Measurements from ENCODE around the gene SELENOF. TPM values are rescaled to one million over a fixed set of nuclear protein-coding genes. Genes with fewer than 3 reads are reported as not detected.

Gene SELENOF
- polyA plus RNA-seq, 1 of the 3 experiments (the other 2 are of a cell fraction) = 155 TPM

DNA sequence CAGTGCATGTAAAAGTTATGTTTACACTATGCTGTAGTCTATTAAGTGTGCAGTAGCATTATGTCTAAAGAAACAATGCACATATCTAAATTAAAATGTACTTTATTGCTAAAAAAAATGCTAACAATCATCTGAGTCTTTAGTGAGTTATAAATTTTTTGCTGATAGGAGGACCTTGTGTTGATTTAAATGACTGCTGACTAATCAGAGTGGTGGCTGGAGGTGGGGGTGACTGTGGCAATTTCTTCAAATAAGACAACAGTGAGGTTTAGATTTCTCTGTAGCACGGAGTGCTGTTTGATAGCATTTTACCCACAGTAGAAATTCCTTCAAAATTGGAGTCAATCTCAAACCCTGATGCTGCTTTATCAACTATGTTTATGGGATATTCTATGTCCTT lies 37.5 kb upstream of the SELENOF start:
- peaks cover 21% of the 10 kb centered on the region; the same call in 1 of the 2 replicates for H3K79me2 ChIP-seq (ENCODE audit: insufficient read depth)
- CTCF ChIA-PET = no interaction called here

GRCh38 chr1:86950712-86951419 lies 36.9 kb upstream of the SELENOF start:
- Histone ChIP-seq H3K27me3 (ENCODE audit: insufficient read depth) (no peaks in the 10 kb centered on the region), H3K4me1 (ENCODE audit: control insufficient read depth in 1 of 2, insufficient read depth in 2 of 2, low read depth in 1 of 2, low read length in 1 of 2) (no peaks in the 10 kb centered on the region), H3K9me2 (no peaks in the 10 kb centered on the region), H3K4me3 (ENCODE audit: low read depth in 2 of 2, low read length in 1 of 2) (no peak overlapping the region), H3K27ac (ENCODE audit: low read depth in 2 of 2, low read length in 1 of 2) (no peak overlapping the region), H3F3A (replicated peaks; ENCODE audit: insufficient read depth) (no peaks in the 10 kb centered on the region), H3K36me3 (replicated peaks in 1 of 2; ENCODE audit: control insufficient read depth in 1 of 2, insufficient read depth in 2 of 2, low read length in 1 of 2) (no peaks in the 10 kb centered on the region), H3K4me2 (no peak overlapping the region), H2AFZ (ENCODE audit: low read depth) (no peak overlapping the region), H4K20me1 (ENCODE audit: insufficient read depth) (peaks cover 9% of the 10 kb centered on the region; the same call in 1 of the 2 replicates), H3K9ac (no peak overlapping the region), H3K79me2 (ENCODE audit: insufficient read depth) (peaks cover 22% of the 10 kb centered on the region; the same call in 1 of the 2 replicates), H3K9me3 (no peaks in the 10 kb centered on the region)
- 90% methylated on average over 5 of the region's 5 CpGs for WGBS (ENCODE audit: low lambda C conversion rate)
- ChIA-PET POLR2A (no interaction called here), CTCF (no interaction called here)
- DNase-seq = no peak
- no peak for TF ChIP-seq NRF1 (IDR thresholded peaks at IDR 0.05; ENCODE audit: low read depth, low read length)
- TF ChIP-seq TAF1 (IDR thresholded peaks at IDR 0.05; ENCODE audit: borderline replicate concordance, low read depth, low read length) = no peak
- TF ChIP-seq RCOR1 (IDR thresholded peaks at IDR 0.05; ENCODE audit: low read length) = no peak
- no peak for TF ChIP-seq EP300 (IDR thresholded peaks at IDR 0.05; ENCODE audit: borderline replicate concordance in 1 of 2, low read depth in 1 of 2, low read length in 1 of 2)
- TF ChIP-seq JUND (IDR thresholded peaks at IDR 0.05) = no peak
- TF ChIP-seq RAD21 (IDR thresholded peaks at IDR 0.05; ENCODE audit: low read length) = no peak
- no peak for TF ChIP-seq GATA2 (CRISPR knock-in tag; IDR thresholded peaks at IDR 0.05)
- no peak for TF ChIP-seq GABPA (IDR thresholded peaks at IDR 0.05; ENCODE audit: low read depth)
- no peak for TF ChIP-seq SIN3A (IDR thresholded peaks at IDR 0.05; ENCODE audit: borderline replicate concordance, low read depth, low read length)
- TF ChIP-seq, protein P1, sequence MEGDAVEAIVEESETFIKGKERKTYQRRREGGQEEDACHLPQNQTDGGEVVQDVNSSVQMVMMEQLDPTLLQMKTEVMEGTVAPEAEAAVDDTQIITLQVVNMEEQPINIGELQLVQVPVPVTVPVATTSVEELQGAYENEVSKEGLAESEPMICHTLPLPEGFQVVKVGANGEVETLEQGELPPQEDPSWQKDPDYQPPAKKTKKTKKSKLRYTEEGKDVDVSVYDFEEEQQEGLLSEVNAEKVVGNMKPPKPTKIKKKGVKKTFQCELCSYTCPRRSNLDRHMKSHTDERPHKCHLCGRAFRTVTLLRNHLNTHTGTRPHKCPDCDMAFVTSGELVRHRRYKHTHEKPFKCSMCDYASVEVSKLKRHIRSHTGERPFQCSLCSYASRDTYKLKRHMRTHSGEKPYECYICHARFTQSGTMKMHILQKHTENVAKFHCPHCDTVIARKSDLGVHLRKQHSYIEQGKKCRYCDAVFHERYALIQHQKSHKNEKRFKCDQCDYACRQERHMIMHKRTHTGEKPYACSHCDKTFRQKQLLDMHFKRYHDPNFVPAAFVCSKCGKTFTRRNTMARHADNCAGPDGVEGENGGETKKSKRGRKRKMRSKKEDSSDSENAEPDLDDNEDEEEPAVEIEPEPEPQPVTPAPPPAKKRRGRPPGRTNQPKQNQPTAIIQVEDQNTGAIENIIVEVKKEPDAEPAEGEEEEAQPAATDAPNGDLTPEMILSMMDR (IDR thresholded peaks at IDR 0.05) = no peak
- no peak for TF ChIP-seq CHD2 (IDR thresholded peaks at IDR 0.05; ENCODE audit: low read length, partially characterized antibody)

More for the DNA sequence above, 37.5 kb upstream of the SELENOF start:
- H2AFZ ChIP-seq (ENCODE audit: low read depth) = no peak overlapping the region
- H3K9ac ChIP-seq = no peak overlapping the region
- 100% methylated on average over 1 of the region's 1 CpG for WGBS (ENCODE audit: low lambda C conversion rate)
- H3K4me2 ChIP-seq = no peak overlapping the region
- H3K9me3 ChIP-seq = no peaks in the 10 kb centered on the region
- H4K20me1 ChIP-seq (ENCODE audit: insufficient read depth) = peaks cover 9% of the 10 kb centered on the region; the same call in 1 of the 2 replicates
- no peak overlapping the region for H3K27ac ChIP-seq (ENCODE audit: low read depth in 2 of 2, low read length in 1 of 2)
- H3K9me2 ChIP-seq = no peaks in the 10 kb centered on the region
- no peaks in the 10 kb centered on the region for H3K4me1 ChIP-seq (ENCODE audit: control insufficient read depth in 1 of 2, insufficient read depth in 2 of 2, low read depth in 1 of 2, low read length in 1 of 2)
- TF ChIP-seq, protein P2, sequence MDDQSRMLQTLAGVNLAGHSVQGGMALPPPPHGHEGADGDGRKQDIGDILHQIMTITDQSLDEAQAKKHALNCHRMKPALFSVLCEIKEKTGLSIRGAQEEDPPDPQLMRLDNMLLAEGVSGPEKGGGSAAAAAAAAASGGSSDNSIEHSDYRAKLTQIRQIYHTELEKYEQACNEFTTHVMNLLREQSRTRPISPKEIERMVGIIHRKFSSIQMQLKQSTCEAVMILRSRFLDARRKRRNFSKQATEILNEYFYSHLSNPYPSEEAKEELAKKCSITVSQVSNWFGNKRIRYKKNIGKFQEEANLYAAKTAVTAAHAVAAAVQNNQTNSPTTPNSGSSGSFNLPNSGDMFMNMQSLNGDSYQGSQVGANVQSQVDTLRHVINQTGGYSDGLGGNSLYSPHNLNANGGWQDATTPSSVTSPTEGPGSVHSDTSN (IDR thresholded peaks at IDR 0.05) = no peak
- TF ChIP-seq GABPA (IDR thresholded peaks at IDR 0.05; ENCODE audit: low read depth) = no peak
- TF ChIP-seq TEAD4 (IDR thresholded peaks at IDR 0.05; ENCODE audit: borderline replicate concordance, insufficient read depth) = no peak
- TF ChIP-seq GATA2 (CRISPR knock-in tag; IDR thresholded peaks at IDR 0.05) = no peak
- TF ChIP-seq FOSL2 (IDR thresholded peaks at IDR 0.05; ENCODE audit: borderline replicate concordance, low read depth) = no peak
- TF ChIP-seq, protein P3, sequence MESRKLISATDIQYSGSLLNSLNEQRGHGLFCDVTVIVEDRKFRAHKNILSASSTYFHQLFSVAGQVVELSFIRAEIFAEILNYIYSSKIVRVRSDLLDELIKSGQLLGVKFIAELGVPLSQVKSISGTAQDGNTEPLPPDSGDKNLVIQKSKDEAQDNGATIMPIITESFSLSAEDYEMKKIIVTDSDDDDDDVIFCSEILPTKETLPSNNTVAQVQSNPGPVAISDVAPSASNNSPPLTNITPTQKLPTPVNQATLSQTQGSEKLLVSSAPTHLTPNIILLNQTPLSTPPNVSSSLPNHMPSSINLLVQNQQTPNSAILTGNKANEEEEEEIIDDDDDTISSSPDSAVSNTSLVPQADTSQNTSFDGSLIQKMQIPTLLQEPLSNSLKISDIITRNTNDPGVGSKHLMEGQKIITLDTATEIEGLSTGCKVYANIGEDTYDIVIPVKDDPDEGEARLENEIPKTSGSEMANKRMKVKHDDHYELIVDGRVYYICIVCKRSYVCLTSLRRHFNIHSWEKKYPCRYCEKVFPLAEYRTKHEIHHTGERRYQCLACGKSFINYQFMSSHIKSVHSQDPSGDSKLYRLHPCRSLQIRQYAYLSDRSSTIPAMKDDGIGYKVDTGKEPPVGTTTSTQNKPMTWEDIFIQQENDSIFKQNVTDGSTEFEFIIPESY (IDR thresholded peaks at IDR 0.05; ENCODE audit: borderline replicate concordance, low read depth) = no peak
- TF ChIP-seq, protein P1 (IDR thresholded peaks at IDR 0.05) = no peak
- TF ChIP-seq JUND (IDR thresholded peaks at IDR 0.05) = no peak
- TF ChIP-seq POLR2AphosphoS5 (IDR thresholded peaks at IDR 0.05; ENCODE audit: low read depth, low read length) = no peak
- H3K4me3 ChIP-seq (ENCODE audit: low read depth in 2 of 2, low read length in 1 of 2) = no peak overlapping the region
- no peaks in the 10 kb centered on the region for H3K36me3 ChIP-seq (replicated peaks in 1 of 2; ENCODE audit: control insufficient read depth in 1 of 2, insufficient read depth in 2 of 2, low read length in 1 of 2)
- H3F3A ChIP-seq (replicated peaks; ENCODE audit: insufficient read depth) = no peaks in the 10 kb centered on the region
- H3K27me3 ChIP-seq (ENCODE audit: insufficient read depth) = no peaks in the 10 kb centered on the region
- POLR2A ChIA-PET = no interaction called here
- no peak for DNase-seq

All from SK-N-SH (cell line).